ENCODE measurements around the gene RAD51B.

RAD51B gene

DNA sequence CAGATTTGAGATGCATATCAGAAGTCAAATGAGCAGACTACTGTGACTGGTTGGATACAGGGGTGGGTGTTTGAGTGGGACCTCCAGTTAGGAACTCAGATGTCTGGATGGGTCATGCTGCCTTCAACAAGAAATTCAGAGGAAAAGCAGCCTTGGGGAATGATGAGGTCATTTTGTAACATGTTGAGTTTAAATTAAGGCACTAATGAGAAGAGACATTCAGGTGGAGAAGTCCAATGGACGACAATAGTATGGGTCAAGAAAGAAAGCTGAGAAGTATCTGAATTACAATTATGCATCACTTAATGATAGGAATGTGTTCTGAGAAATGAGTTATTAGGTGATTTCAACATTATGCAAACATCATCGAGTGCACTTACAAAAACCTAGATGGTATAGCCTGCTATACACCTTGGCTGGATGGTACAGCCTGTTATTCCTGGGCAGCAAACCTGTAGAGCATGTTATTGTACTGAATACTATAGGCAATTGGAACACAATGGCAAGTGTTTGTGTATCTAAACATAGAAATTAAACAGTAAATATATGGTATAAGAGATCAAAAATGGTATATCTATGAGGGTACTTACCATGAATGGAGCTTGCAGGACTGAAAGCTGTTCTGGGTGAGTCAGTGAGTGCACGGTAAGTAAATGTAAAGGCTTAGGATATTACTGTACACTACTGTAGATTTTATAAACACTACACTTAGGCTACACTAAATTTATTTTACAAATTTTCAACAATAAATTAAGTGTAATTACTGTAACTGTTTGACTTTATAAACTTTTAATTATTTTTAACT, 414.7 kb downstream of the RAD51B start:
- DNase-seq (ENCODE audit: low read depth): peak; percentile 68

DNA sequence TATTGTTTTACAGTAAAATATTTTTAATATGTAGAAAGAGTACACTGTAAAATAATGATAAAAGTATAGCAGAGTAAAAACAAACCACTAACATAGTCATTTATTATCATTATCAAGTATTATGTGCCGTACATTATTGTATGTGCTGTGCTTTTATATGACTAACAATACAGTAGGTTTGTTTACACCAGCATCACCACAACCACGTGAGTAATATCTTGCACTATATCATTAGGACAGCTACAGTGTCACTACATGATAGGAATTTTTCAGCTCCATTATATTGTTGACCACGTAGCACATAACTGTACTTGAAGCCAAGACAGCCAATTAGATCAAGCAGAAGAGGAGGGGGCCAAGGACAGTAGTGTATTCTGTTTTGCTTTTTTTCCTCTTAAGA, 415.4 kb downstream of the RAD51B start:
- peak; percentile 91 for DNase-seq (ENCODE audit: low read depth)

DNA sequence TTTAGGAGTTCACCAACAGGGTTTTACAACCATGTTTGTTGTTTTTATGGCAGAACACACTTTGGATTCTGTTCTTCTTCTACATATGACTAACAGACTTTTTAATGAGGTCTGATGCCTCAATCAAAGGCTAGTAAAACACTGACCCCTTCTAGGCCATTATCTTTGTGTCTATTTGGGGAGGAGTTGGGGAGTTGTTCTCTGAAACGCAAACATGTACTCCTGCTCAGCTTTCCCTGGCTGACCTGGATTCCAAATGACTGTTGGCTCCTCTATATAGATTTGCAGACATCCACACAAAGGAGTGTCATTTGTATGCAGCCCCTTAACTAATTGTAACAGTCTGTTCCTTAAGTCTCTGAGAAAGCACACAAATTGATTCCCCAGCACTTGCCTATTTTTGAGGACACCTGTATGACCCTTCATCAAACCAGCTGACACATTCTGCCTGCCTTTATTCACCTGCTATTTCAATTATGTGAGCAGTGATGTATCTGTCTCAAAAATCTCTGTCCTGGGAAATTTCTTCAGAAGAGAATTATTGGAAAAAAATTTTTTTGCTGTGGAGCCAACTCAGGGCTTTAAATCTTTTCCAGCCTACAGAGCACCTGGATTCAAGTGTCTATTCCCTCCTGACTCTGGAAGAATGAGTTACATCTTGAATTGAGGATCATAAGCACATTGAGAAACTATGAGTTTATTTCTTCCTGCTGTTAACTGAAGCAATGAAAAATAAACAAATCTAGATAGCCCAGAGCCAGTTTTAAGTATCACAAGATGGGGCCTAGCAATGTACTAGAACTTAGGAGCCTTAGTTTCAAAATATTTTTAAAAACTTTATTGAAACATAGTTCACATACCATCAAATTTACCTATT, 417.2 kb downstream of the RAD51B start:
- no peak for DNase-seq (ENCODE audit: low read depth)

DNA sequence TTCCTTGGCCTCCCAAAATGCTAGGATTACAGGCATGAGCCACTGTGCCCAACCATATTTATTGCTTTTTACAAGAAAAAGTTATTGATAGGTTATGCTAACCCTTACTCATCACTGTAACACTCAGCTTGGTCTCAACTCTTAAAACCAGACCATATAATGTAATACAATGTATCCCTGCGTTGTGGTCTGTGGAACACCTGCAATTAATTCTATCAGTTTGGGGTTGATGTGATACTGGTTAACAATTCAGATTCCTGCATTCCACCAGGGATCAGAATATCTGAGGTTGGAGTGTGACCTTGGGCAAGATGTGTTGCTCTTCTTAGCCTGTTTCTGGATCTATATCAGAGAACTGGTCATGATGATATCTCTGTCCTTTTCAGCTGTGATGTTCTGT, 419.0 kb downstream of the RAD51B start:
- no peak for DNase-seq (ENCODE audit: low read depth)

DNA sequence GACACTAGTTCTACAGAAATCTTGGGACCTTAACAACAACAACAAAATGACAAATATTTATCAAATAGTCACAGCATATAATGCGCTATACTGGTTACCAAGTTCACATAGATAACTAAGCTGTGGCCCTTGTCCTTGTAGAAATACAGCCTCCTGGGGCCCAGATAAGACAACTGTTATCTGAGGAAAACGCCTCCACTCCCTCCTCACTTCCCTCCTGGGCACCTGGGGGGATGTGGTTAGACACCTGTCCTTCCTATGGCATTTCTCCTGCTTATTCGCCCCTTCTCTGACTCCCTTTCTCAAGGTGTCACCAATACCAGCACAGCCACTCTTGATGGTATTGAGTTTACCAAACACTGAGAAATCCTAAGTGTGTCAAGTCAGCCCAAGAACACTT, 419.4 kb downstream of the RAD51B start:
- DNase-seq (ENCODE audit: low read depth): no peak

DNA sequence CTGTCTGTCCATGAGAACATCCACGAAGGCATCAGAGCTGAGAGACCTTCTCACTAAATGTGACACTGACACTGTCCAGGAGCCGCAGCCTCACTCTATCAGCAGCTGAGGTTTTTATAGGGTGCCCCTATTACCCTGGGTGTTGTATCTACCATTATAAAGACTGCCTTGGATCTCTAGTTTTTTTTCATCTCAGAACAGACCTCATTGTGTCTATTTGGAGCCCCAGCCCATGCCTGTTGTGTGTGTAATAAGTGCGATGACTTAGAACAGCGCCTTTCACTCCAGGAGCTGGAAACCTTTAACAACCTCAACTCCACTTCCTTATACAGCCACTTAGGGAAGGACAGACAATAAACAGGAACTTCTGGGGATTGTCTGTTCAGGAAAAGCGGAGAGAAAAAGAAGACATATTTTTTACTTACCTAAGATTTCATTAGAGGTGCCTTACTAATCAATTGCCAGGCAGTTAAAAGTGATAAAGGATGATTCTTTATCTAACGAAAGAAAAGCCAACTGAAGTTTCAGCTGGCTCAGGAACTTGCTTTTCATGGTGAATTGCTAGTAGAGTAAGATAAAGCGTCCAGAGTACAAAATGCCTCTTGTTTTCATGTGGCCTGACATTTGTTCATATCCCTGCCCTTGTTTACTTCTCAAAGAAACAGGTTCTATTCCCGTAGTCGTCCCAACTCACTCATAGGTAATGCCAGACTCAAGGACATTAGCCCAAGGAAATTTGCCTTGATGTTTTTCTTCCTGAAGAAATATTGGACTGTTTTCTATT, 420.6 kb downstream of the RAD51B start:
- DNase-seq (ENCODE audit: low read depth): no peak

DNA sequence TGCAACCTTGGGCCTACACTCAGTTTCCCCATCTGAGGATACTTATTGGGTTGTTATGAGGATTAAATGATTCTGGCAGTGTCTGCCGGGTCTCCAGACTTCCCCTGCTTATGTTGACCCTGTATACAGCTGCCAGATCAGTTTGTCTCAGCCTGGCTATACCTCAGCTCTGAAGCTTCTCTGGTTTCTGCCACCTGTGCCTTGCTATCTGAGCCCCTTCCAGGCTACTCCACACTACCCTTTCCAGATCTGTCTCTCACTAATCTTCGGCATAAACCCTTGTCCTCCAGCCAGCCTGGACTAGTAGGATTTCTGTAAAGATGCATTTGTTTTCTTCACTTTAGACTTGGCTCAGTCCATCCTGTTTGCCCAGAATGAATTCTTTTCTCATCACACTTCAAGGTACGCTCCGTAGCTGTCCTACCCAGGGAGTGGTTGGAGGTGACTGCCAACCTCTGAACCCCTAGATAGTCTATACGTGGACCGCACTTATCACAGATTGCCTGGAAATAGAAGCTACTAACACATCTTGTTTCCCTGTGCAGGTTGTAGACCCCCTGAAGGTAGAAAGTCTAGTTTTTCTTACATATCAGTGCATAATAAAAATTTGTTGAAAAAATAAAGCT, 422.4 kb downstream of the RAD51B start:
- DNase-seq (ENCODE audit: low read depth): no peak

DNA sequence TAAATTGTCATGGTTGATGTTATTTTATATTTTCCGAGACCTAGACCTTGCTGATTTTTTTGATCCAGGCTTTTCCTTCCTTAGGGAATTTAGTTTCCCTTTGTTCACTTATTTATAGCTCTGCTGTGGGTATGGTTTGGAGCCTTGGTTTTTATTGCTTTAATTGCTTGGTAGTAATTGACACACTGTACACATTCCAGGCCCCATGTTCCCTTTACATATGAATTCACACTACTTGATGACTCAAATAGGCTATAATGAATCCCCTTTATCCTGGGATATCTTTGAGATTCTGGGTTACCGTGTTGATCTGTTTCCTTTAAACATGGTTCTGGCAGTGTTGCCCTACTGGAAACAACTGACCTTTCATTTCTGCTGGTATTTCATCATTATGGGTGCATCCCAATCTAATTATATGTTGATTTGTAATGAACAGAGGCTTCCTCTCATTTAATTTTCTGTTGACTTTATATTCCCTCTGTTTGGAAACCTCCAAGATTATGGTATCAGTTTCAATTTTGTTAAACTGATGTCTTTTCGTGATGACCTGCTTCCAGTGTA, 424.0 kb downstream of the RAD51B start:
- no peak for DNase-seq (ENCODE audit: low read depth)

DNA sequence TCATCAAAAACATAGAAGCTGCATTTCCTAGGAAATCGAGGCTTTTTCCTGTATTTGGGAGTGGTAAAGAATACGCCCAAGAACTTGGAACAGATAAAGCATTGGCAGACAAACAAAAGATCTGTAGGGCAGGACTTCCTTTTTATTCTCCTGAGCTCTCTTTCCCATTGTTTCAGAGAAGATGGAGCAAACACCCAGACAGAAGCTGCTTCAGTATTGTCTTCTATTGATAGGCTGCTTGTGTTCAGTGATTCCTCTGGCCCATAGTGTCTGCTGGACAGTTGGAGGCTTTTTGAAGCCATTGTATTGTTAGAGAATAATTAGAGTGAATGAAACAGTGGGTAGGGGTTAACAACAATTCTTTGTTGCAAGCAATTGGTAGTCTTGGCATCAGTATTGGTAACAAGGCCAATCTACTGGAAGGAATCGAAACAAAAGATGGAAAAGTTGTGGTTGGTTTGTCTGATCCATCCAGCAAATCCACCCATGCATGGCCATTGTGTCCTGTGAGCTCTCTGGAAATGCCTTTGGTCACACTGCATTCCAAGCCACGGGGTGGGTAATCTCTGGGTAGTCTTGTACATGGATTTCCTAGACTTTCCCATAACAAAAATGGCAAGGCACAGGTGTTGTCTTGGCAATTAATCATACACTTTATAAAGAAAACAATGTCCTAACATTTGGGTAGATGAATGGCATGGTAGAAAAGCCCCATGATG, 424.8 kb downstream of the RAD51B start:
- no peak for DNase-seq (ENCODE audit: low read depth)

DNA sequence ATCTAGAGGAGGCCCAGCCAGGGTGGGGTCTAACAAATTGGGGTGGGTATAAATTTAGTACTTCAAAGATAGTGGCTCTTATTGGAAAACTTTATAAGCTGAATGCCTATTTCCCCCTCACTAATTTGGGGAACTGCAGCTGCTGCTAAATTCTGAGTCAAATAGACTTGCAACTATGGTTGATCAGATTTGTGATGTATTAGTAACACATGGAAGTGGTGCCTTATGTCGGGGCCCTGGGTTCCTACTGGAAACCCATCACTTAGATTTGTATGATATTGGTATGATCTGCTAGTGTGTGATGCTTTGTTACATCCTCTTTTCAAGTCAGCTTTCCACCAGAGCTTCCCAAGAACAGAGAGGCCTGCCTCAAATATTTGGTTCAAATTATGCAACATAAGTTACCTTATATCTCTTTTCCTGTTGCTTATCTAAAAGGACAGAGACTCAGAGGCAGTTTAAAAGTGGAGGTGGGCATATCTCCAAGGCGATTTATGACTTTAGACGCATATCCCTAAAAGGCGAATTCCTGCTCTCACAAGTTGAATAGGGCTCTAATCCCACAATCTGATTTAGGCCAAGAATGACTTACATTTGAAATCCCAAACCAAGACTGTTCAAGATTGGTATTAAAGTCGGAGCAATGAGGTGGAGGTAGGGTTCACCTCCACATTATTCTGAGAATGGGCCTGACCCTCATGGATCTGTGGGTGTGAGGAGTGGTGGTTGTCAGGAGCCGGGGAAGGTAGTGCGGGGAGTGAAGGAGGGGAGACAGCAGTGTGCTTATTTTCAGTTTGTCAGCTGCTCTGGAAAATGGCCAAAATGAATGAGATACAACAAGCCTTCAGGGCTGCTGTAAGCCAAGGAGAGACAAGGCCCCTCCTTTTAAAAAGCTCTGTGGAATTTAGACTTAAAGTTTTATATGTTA, 425.8 kb downstream of the RAD51B start:
- DNase-seq (ENCODE audit: low read depth): peak; percentile 19

DNA sequence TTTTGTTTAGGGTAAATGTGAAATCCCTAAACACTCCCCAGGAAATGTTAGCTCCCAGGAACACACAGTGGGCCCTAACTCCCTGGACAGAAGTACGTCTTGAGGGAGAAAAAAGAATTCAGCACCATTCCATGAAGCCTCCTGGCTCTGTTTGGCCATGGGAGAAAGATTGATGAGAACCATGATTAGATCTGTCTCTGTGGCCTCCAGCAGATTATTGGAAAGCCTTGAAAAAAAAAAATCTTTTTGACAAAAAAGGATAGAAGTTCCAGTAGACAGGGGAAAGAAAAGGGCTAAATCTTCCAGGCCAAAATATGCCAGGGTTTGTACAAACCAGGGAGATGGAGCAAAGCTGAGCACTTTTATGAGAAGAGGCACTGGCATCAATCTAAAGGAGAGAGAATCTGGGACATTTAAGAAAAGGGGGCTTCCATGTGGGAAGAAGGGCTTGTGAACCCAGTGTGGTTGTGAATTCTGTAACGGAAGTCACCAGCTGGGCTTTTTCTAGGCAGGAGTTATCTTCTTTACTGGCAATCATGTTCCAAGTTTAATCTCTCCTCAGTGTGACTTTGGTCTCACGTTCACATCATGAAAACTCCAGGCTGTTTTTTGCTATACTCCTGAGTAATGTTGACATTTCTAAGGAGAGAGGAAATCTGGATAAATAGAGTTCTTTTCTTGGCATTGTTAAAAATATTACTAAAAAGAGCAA, 426.7 kb downstream of the RAD51B start:
- DNase-seq (ENCODE audit: low read depth): no peak

DNA sequence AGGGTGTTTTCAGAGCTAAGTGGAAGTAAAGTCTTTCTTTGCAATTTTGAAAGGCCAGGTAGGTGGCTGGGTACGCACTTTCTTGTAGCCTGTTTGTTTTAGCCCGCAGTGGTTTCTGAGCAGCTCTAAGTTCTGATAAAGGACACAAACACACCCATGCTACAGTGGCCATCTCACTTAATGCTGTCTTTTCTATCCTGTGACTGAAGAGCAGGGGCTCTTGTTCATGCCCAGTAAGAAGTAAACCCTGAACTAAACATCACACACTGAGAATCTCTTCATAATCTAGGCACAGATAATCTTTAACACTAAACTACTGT, 427.2 kb downstream of the RAD51B start:
- DNase-seq (ENCODE audit: low read depth): no peak

DNA sequence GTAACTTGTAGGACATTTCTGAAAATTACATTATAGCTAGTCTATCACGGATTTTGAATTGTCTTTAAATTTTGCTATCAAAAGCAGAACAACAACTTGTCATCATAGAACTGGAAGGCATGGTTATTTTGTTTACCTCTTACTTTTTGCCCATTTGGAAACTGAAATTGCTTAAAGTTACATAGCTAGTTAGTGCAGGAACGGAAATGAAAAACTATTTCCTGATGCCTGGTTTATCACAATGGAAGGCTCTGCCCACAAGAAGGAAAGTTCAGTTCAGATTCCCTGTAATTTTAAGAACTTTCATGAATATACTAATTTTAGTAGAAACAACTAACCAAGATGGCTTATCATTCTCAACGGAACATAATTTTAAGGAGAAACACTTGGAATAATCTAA, 427.7 kb downstream of the RAD51B start:
- DNase-seq (ENCODE audit: low read depth): no peak

DNA sequence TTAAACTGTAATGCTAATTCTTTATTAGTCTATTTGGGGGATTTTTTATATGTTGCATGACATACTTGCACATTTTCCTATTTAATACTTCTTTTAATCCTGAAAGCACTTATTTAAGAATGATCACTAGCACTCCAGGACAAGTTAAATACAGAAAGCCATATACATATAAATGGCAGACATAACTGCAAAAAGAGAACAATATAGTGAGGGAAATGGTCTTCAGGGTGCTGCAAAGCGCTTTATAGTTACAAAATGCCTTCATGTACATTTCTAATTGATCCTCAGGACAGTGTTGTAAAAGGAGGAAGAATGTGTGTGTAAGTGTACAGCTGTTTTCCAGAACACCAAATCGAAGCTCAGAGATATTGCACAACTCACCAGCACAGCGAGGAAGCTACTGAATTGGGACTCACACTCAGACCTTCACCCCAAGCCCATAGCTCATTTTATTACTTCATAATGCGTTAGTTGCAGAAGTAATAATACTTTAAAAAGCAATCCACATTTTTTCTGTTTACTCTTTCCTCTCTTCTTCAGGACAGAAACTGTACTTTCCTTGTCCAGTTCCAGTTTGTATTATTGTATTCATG, 428.2 kb downstream of the RAD51B start:
- no peak for DNase-seq (ENCODE audit: low read depth)

DNA sequence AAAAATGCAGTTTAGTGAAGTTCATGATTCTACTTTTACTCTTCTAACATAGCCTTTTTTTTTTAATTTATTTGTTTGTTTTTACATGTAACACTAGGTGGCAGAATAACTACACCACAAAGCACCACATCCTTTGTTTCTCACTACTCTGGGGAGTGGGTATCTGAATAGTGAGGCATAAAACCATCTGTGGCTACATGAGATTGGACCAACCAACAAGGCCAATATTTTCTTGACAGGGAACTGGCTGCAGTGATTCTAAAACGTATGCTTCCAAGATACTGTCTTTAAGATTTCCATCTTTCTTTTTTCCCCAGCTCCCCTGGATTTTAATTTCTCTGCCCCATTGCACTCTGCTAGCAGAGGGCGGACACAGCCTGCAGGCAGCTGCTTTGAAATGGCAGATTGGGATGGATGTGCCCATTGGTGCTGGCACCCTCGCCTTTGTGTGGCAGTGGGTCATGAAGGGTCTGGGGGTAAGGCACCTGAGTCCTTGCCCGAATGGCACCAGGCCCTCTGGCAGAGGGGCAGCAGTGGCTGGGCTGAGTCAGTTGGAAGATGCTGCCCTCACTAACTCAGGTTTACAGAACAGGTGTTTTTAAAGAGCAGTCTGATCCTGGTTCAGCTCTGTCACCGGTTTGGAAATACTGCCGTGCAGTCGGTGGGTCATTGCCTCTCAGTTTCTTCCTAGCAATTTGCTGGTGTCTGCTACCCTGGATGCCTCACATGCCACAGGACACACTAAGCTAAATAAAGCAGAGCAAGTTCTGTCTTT, 429.1 kb downstream of the RAD51B start:
- DNase-seq (ENCODE audit: low read depth): peak; percentile 72

DNA sequence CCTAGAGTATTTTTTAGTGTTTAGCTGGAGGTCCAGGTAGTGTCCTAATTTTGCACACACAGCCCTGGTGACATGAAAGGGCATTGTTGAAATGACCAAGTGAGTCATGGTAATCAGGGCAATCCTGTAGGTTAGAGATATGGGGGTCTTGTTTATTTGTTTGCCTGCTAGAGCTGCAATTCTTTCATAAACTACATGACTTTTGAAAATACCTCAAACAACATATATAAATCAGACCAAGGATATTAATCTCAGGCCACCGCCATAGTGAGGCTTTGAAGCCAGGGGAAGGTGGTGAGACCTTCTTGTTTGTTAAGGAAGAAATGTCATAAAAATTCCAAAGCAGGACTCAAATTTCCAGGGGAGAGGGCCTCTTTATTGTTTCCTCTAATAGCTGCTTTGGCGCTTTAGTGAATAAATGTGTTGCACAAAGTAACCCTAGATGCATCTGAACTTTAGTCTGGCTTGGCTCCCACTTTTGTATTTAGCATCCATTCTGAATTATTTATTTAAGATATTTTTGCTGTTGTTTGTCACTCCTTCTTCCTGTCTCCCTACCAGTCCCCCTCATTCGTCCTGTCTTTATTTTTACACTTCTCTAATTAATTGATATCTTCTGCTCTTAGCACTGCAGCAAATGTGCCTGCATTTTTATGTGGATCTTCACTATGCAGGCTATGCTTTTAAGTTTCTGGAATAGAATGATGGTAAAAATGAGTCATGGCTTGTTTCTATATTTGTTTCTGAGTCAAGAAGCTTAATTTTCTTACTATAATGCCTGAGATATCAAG, 430.3 kb downstream of the RAD51B start:
- DNase-seq (ENCODE audit: low read depth): peak; percentile 67
